Muscle layer of duodenum (tissue), 2 donors: ENCODE results near the gene ELMO1.

Source experiments
- H3K27ac ChIP-seq: one replicate; pipeline ENCODE4 v1.7.0; 2013; ENCODE audit warnings: mild to moderate bottlenecking, low read length
- H3K27me3 ChIP-seq: one replicate; pipeline ENCODE4 v1.7.0; 2013; ENCODE audit warnings: low read depth, mild to moderate bottlenecking, control low read depth, low read length
- H3K36me3 ChIP-seq, 2 donors: one replicate each; pipeline ENCODE4 v1.7.0; 2013; ENCODE audit warnings: low read length in 2 of 2, control low read depth in 1 of 2, mild to moderate bottlenecking in 1 of 2; ENCODE audit not compliant: insufficient read depth in 2 of 2, control insufficient read depth in 1 of 2
- H3K4me1 ChIP-seq, 2 donors: one replicate each; pipeline ENCODE4 v1.7.0; 2013; ENCODE audit warnings: low read length in 2 of 2, mild to moderate bottlenecking in 2 of 2, control low read depth in 1 of 2, moderate library complexity in 1 of 2; ENCODE audit not compliant: insufficient read depth in 2 of 2, control insufficient read depth in 1 of 2
- H3K4me3 ChIP-seq, 2 donors: one replicate each; pipeline ENCODE4 v1.7.0; 2013; ENCODE audit warnings: low read length in 2 of 2, low read depth in 1 of 2, mild to moderate bottlenecking in 1 of 2
- H3K9me3 ChIP-seq, 2 donors: one replicate each; pipeline ENCODE4 v1.7.0; 2013; ENCODE audit warnings: low read length in 2 of 2, control low read depth in 1 of 2, mild to moderate bottlenecking in 1 of 2; ENCODE audit not compliant: control insufficient read depth in 1 of 2
- donor health status: healthy.

Gene ELMO1

GRCh38 chr7:37224746-37225145, 223.9 kb downstream of the ELMO1 start:
- Histone ChIP-seq H3K27me3 (no peaks in the 10 kb centered on the region), H3K4me1 (no peaks in the 10 kb centered on the region), H3K4me3 (no peak overlapping the region), H3K36me3 (peaks cover 8 to 11% of the 10 kb centered on the region in 2 donors), H3K27ac (no peak overlapping the region), H3K9me3 (no peaks in the 10 kb centered on the region)

DNA sequence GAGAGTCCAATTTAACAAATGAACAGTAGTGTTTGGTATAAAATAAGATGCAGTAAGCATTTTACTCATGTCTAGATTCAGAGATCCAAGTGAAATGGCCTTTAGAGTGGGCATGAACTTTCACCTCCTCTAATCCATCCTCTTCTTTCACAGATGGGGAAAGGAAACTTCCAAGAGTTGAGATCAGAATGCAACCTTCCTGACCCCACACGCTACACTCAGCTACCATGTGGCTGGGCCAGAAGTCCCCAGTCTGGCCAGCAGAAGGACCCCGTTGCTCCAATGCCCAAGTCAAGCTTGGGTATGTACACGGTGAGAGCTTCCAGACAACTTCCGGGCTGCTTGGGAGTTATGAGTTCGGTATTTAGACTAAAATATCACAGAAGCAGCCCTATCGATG, 228.0 kb downstream of the ELMO1 start:
- Histone ChIP-seq H3K4me3 (no peak overlapping the region), H3K4me1 (peaks cover 0 to 16% of the 10 kb centered on the region in 2 donors), H3K27me3 (no peaks in the 10 kb centered on the region), H3K36me3 (peaks cover 8 to 11% of the 10 kb centered on the region in 2 donors), H3K9me3 (no peaks in the 10 kb centered on the region), H3K27ac (no peak overlapping the region)

DNA sequence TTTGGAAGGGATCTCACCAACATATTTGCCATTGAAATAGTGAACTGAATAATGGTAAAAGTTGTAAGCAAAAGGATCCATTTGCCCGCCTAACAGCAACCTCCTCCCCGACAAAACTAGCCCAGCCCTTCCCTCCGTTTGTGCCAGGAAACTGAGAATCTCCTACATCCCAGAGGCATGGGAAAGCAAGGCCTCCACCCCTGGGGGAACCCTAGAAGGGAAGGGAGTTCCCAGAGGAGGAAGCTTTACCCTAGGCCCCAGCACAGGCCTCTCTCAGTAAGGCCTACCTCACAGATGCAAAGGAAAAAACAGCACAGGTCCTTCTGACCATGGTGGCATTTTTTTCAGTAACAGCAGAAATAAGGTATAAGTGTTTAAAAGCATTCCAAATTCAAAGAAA, 229.7 kb downstream of the ELMO1 start:
- H3K4me1 ChIP-seq = peaks cover 0 to 22% of the 10 kb centered on the region in 2 donors
- no peak overlapping the region for H3K27ac ChIP-seq
- no peaks in the 10 kb centered on the region for H3K9me3 ChIP-seq
- peaks cover 6 to 8% of the 10 kb centered on the region in 2 donors for H3K36me3 ChIP-seq
- no peaks in the 10 kb centered on the region for H3K27me3 ChIP-seq
- no peak overlapping the region for H3K4me3 ChIP-seq

DNA sequence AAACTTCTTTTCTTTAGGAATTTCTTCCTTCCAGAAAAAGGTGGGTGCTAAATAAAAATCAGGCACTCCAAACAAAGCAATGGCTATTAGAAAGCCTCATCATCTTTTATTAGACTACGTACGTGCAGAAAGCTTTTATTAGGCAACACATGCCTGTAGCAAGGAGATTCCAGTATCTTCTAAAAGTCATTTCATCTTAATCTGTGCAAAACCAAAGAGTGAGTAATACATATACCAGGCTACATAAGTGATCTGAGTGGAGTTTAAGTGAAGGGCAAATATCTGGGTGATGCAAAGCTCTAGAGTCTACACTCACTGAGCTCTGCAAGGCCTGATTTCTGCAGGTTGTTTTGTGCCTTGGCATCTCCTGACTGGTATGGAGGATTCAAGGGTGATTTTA, 231.7 kb downstream of the ELMO1 start:
- Histone ChIP-seq H3K4me1 (peaks cover 0 to 29% of the 10 kb centered on the region in 2 donors), H3K36me3 (peaks cover 2 to 4% of the 10 kb centered on the region in 2 donors), H3K27me3 (no peaks in the 10 kb centered on the region), H3K27ac (no peak overlapping the region), H3K9me3 (no peaks in the 10 kb centered on the region), H3K4me3 (no peak overlapping the region)

DNA sequence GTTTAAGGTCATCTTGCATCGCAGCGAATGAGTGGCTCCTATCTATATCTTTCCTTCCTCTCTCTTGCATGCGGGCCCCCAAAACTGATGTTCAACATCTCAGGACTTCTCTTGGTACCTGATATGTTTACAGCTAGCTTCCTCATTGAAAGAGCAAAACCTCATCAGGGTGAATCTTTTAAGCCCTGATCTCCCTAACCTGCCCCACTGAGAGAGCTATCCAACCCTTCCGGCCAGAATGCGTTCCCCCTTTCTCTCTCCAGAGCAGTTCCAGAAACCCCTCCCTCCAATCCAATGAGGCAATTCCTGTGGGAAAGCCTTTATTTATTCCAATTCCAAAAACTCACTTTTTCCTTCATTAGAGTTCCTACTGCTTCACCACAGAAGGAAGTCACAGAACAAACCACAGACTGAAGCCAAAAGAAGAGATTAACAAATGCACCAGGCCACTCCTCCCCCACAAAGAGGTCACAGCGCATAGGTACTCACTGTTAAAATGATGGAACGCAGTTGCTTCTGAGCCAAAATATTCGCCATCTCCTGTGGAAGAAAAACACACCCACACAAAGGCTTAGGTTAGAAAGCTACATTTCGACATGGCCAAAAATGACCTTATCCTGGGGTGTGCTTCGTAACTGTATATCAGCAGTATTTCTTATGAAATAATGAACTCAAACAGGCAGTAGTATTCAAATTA, 232.4 kb downstream of the ELMO1 start:
- Histone ChIP-seq H3K4me3 (no peak overlapping the region), H3K27ac (no peak overlapping the region), H3K36me3 (peaks cover 0 to 4% of the 10 kb centered on the region in 2 donors), H3K27me3 (no peaks in the 10 kb centered on the region), H3K4me1 (peaks cover 0 to 29% of the 10 kb centered on the region in 2 donors), H3K9me3 (no peaks in the 10 kb centered on the region)

DNA sequence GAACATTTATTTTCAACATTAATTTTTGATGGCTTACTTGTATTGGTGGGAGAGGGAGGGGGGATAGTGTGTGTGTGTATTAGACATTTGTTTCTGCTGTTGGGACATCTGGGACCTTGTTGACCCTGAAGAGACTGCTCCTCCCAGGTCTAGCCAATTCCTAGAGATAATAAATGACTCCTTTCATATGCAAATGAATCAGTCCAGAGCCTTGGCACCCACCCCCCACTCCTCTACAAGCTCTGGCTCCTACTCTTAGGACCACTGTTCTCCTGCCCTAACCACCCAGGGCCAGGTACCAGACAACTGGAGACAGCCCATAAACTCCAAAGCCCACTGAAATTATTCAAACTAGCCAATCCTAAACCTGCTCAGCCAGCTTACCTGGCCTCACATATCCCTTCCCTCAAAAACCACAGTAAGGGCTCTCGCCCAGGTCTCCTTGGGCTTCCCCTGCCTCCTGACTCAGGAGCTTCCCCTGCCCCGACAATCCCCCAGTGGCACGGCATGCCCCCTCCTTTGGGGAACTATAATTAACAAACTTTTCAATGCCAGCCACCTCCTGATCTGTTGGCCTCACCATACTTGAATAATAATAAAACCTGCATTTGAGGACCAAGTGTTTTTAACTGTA, 233.3 kb downstream of the ELMO1 start:
- H3K27me3 ChIP-seq = no peaks in the 10 kb centered on the region
- H3K9me3 ChIP-seq = no peaks in the 10 kb centered on the region
- no peak overlapping the region for H3K4me3 ChIP-seq
- H3K27ac ChIP-seq = no peak overlapping the region
- H3K4me1 ChIP-seq = peaks cover 0 to 29% of the 10 kb centered on the region in 2 donors
- peaks cover 0 to 4% of the 10 kb centered on the region in 2 donors for H3K36me3 ChIP-seq

GRCh38 chr7:37212556-37212955, 236.1 kb downstream of the ELMO1 start:
- H3K9me3 ChIP-seq = no peaks in the 10 kb centered on the region
- H3K27ac ChIP-seq = no peak overlapping the region
- H3K4me3 ChIP-seq = no peak overlapping the region
- peaks cover 7 to 49% of the 10 kb centered on the region in 2 donors for H3K4me1 ChIP-seq
- H3K27me3 ChIP-seq = no peaks in the 10 kb centered on the region
- peaks cover 0 to 4% of the 10 kb centered on the region in 2 donors for H3K36me3 ChIP-seq

DNA sequence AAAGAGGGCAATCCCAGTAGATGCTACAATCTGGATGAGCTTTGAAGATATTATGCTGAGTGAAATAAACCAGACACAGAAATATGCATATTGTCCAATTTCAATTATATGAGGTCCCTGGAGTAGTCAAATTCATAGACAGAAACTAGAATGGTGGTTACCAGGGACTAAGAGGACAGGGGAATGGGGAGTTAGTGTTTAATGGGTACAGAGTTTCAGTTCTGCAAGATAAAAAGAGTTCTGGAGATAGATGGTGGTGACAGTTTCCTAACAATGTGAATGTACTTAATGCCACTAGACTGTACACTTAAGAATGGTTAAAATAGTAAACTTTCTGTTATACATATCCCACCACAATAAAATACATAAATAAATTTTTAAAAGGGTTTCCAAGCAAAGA, 236.6 kb downstream of the ELMO1 start:
- no peaks in the 10 kb centered on the region for H3K9me3 ChIP-seq
- H3K4me1 ChIP-seq = peaks cover 7 to 45% of the 10 kb centered on the region in 2 donors
- no peaks in the 10 kb centered on the region for H3K27me3 ChIP-seq
- peaks cover 0 to 4% of the 10 kb centered on the region in 2 donors for H3K36me3 ChIP-seq
- no peak overlapping the region for H3K4me3 ChIP-seq
- H3K27ac ChIP-seq = peak overlapping the region; percentile 53

- peaks cover 7 to 38% of the 10 kb centered on the region in 2 donors for H3K4me1 ChIP-seq
These were observed 237.4 kb downstream of the ELMO1 start for GRCh38 chr7:37211097-37211880.

GRCh38 chr7:37209195-37209594, 239.5 kb downstream of the ELMO1 start:
- Histone ChIP-seq H3K9me3 (no peaks in the 10 kb centered on the region), H3K27me3 (no peaks in the 10 kb centered on the region), H3K4me1 (peaks cover 7 to 27% of the 10 kb centered on the region in 2 donors), H3K27ac (peak overlapping the region; percentile 83), H3K36me3 (peaks cover 0 to 4% of the 10 kb centered on the region in 2 donors), H3K4me3 (peak overlapping the region in 1 of 2 donors; percentile 6)

More at GRCh38 chr7:37211097-37211880, 237.4 kb downstream of the ELMO1 start:
- Histone ChIP-seq H3K27ac (peak overlapping the region; percentile 53), H3K4me3 (no peak overlapping the region), H3K27me3 (no peaks in the 10 kb centered on the region), H3K36me3 (peaks cover 0 to 4% of the 10 kb centered on the region in 2 donors), H3K9me3 (no peaks in the 10 kb centered on the region)

DNA sequence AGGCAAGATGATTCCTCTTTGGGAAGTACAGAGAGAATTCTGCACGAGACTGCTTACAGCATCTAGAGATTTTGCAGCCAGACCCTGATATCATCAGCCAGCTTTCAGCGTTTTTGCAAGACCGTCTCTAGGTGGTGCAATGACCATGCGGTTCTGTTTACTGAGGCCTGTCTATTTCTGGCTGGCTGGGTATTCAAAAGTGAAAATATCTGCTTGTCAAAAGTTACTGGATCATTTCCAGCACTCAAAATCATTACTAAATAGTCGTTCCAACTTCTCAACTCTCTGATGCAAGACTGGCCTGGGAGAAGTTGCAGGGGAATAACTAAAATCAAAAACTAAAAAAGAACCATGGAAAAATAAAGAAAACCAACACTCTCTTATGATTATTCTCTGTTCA, 240.1 kb downstream of the ELMO1 start:
- Histone ChIP-seq H3K9me3 (no peaks in the 10 kb centered on the region), H3K27ac (peak overlapping the region; percentile 83), H3K27me3 (no peaks in the 10 kb centered on the region), H3K36me3 (peaks cover 0 to 4% of the 10 kb centered on the region in 2 donors), H3K4me3 (no peak overlapping the region), H3K4me1 (peaks cover 7 to 27% of the 10 kb centered on the region in 2 donors)
